Hypothalamus (tissue), 51 donors: ENCODE data around the gene SCP2.
"Not testable (repeated sequence)": the region's sequence is repeated elsewhere in the genome, so short reads cannot be mapped to it uniquely, and the experiment has no call there.

Experiments used
- DNase-seq, 51 donors: peaks; one replicate each; lab custom pipeline; 2025; lab: John Stamatoyannopoulos, UW

SCP2 gene

DNA sequence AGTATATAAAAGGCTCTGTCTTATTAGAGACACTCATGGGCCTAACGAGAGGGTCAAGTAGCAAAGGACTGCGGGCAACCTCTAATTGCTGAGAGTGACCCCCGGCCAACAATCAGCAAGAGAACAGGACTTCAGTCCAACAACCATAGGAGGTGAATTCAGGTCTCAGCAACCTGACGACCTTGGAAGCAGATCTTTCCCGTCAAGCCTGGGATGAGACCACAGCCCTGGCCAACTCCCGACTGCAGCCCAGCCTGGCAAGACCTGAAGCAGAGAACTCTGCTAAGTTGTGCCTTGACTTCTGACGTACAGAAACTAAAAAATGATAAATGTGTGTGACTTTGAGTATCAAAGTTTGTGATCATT lies 11.2 kb upstream of the SCP2 start:
- no peak for DNase-seq

DNA sequence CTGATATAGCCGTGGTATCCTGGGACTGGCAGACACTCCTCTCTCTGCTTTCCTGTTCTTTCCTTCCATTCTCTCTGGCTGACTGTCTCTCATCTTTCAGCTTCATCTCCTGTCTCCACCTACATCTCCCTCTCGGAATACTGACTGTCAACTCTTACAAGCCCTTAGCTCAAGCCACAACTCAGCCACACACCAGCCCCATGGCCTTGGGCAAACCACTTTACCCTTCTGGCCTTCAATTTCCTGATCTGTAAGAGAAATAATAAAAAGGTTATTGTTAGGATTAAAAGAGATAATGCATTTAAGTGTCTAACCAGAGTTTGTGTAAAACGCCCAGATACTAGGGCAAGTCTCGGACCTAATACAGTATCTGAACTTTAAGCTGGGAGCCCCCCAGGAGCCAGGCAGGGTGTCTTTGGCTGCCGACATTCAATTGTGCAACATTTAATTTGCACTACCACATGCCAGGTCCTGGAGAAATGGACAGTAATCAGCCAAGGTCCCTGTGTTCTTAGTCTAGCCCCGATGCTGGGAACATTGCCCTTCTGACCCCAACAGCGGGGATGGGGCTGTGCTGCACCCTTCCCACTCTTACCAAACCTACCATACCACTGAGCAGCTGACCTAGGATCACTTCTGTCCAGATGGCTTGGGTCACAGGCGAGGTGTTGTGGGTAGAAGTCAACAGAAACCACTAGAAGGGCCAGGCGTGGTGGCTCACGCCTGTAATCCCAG lies 10.7 kb upstream of the SCP2 start:
- DNase-seq: no peak

DNA sequence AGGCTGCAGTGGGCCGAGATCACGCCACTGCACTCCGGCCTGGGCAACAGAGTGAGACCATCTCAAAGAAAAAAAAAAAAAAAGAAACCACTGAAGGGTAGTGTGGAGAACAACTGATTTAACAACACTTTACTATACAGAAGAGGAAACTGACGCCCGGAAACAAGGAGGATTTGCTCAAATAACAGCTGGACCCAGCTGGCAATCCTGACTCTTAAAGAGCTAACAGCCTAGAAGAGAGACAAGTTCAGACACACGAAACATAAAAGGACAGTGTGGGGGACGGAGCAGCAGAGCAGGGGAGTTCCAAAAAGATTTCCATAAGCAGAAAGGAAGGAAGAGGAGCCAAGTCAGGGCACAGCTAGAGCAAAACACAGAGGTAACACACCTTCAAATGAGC lies 9.9 kb upstream of the SCP2 start:
- no peak for DNase-seq

DNA sequence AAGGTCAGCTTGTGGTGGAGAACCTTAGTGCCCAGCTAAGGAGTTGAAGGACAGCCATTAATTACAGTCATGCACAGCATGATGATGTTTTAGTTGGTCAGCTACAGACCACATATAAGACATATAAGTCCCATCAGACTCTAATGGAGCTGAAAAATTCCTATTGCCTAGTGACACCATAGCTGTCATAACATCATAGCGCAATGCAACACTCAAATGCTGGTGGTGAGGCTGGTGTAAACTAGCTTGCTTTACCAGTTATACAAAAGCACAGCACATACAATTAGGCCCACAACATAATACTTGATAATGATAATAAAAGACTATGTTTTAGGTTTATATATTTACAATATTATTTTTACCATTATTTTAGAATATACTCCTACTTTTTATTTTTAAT lies 9.5 kb upstream of the SCP2 start:
- no peak for DNase-seq

DNA sequence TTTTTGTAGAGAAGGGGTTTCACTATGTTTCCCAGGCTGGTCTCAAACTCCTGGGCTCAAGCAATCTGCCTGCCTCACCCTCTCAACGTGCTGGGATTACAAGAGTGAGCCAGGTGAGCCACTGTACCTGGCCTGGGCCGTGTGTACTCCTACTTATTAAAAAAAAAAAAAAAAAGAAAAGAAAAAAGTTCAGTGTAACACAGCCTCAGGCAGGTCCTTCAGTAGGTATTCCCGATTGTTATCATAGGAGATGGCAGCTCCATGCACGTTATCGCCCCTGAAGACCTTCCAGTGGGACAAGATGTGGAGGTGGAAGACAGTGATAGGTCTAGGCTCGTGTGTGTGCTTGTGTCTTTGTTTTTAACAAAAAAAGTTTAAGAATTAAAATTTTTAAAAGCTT lies 8.9 kb upstream of the SCP2 start:
- no peak for DNase-seq

DNA sequence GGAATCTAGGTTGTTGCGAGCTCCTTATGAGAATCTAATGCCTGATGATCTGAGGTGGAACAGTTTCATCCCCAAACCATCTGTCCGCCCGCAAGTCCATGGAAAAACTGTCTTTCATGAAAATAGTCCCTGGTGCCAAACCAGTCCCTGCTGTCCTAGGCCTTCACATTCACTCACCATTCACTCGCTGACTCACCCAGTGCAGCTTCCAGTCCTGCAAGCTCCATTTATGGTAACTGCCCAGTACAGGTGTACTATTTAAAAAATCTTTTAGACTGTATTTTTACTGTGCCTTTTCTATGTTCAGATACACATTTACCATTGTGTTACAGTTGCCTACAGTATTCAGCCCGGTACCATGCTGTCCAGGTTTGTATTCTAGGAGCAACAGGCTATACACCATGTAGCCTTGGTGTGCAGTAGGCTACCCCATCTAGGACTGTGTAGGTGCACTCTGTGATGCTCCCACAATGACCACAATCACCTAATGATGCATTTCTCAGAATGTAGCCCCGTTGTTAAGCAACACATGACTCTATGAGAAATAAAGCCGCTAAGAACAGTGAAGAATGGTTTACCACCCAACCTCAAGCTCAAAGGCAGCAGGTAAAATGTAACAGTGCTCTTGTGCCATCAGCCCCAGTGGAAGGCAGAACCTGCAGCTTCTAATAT lies 7.9 kb upstream of the SCP2 start:
- no peak for DNase-seq

DNA sequence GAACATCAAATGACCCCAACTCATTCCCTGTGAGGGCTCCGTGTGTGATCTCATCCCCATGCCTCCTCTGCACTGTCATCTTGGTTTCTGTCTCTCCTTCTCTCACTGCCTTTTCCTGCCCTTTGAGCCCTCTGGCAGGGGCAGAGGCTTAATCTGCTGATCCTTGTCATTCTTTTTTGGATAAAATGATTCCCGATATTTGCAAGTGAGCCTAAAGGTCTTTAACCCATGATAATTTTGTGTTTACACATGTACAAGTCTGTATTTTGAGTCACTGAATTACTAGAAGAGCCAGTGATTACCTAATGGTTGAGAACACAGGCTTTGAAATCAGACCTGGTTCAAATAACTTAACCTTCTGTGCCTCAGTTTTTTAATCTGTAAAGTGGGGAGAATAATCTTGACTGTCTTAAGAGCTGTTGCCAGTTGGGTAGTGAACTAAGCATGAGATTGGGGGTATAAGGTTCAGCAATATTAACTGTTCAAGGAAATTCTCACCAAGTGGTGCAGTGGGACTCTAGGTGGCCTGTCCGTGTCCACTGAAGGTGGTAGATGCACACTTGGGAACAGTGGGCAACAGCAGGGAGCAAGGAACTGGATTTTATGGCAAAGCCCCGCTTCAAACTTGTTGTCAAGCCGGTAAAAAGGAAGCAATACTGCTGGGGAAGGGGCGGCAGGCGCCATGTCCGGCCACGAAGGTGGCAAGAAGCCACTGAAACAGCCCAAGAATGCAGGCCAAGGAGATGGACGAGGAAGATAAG lies 7.2 kb upstream of the SCP2 start:
- no peak for DNase-seq

DNA sequence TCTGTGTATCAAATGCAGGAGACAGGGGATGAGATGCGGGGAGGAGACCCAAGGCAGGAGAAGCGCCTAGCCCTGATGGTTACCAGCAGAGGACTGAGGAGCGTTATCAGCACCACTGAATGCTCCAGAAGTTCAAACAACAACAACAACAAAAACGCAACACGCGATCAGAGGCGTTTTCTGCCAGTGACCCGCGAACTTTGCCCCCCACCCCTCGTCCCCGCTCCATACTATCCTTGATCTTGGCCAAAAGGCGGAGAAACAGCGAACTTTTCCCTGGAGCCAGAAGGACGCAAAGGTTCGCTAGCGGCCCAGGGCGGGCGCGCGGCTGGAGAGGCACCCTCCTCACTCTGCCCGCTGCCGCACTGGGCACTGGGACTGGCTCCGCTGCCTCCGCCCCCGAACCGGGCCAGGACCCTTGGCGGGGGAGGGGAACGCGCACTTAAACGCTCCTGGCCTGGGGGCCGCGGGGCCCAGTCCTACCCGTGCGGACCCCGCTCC lies 6.2 kb upstream of the SCP2 start:
- DNase-seq: peak in 12 of 51 donors; percentile 6 to 32 (median 21)

DNA sequence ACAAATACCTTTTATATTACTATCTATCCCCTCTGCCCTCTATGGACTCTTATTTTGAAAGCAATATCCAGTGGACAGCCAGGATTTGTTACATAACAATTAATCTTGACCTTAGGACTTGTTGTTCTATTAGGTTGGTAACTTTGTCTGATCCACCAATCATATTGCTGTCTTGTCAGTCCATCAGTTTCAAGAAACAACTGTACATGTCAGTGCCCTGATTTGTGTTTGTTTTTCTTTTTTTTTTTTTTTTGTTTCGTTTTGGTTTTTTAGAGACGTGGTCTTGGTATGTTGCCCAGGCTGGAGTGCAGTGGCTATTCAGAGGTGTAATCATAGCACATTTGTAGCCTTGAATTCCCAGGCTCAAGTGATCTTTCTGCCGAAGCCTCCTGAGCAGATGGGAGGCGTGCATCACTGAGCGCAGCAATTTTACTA lies 1.5 kb upstream of the SCP2 start:
- peak in 1 of 51 donors; percentile 22 for DNase-seq

DNA sequence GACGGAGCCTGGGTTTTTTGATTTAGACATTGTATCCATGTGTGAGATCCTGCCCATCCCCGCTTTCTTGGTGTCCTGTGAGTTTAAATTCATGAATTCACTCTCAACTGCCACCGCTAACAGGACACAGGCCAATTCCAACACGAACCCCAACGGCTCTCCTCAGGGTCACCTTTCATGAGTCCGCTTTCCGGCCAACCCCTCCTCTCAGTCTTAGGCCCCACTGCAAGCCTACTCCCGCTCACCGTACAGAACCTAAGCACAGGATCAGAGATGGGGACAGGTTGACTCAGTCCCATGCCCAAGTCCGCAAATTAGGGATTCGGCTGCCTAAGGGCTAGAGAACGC lies 238 bp upstream of the SCP2 start:
- DNase-seq: no peak

DNA sequence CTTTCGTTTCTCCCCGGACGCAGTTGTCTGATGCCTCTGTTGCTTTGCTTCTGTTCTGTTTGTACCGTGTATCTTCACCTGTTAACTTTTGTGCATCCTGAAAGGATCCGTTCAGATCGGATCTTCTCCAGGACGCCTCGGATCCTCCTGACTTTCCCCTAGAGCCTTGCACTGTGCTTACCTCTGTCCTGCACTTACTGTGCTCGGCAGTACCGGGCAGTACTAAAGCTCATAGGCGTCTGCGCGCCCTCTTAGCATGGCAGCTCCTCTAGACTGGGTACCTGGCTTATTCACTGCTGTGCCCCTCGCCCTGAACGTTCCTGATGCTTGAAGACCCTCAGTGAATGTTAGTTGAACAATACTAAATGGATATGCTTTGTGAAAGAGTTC lies 934 bp downstream of the SCP2 start:
- DNase-seq: peak in 7 of 51 donors; percentile 9 to 44 (median 28)

DNA sequence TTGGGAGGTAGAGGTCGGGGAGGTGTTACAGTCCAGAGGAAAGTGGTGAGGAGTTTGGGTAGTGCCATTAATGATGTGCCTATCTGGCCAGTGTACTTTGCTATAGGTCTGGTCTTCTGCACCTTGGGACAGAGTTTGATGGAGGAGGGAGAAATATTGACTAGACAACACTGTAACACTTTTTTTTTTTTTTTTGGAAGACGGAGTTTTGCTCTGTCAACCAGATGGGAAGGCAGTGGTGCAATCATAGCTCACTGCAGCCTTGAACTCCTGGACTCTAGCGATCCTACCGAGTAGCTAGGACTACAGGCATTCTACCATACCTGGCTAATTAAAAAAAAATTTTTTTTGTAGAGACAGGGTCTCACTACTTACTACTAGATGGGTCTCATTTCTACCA lies 1.9 kb downstream of the SCP2 start:
- no peak for DNase-seq

DNA sequence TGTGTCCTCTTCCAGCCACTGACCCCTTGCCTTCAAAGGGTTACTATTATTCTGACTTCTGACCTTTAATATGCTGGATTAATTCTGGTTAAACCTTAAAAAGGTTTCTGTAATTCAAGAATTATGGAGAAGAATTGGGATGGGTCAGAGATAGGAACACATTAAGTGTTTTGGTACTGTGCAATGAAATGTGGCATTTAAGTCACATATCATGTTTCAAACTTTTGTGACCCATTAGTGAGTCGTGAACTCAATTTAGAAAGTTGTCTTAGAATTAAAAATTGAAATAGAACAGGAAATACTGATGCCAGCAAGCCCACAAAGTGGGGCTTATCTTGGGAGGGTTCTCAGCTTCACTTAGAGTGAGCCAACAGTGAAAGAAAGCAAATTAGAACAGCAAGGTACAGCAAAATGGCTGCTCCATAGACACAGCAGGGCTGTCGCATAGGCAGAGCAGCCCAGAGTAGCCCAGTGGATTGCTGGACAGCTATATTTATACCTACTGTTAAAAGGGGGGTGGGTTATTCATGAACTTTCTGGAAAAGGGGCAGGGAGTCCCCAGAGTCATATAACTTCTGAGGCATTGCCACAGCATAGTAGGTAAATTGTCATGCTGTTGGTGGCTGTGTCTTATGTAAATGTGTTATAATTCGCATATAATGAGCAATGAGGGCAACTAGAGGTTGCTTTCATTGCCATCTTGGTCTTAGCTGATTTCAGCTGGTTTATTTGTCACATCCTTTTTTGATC lies 10.5 kb downstream of the SCP2 start:
- no peak for DNase-seq

DNA sequence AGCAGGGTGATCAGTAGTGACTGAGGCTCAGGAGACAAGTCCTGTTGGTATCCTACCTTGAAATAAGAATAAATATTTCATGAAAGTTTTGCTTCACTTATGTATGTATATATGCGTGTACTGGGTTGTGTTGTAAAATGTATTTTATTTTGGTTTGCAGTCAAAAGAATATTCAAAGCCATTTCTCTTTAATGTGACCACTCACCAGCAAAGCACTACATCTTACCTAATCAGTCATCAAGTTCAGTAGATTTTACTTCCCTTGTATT lies 11.0 kb downstream of the SCP2 start:
- no peak for DNase-seq

DNA sequence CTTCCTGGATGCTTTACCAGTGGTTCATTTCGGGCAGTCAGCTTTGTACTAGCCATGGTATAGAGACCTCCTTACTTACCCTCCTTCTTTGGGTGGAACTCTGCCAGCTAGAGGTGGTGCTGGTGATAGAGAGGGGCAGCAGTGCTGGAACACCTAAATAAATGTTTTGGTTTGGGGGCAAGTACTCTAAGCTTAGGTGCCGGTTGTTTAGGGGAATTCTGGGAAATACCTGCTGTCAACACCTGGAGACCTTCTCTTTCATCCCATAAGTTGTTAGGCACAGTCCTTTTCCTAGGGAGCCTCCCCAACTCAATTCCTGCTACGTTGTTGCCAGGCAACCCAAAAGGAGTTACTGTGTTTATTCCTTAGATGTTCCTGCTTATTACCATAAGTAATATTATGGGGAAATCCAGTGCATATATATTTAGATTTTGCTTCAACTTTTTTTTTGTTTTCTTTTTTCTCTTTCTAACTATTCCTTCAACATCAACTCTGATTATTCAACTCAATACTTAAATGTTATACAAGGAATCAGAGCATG lies 16.9 kb downstream of the SCP2 start:
- no peak for DNase-seq

DNA sequence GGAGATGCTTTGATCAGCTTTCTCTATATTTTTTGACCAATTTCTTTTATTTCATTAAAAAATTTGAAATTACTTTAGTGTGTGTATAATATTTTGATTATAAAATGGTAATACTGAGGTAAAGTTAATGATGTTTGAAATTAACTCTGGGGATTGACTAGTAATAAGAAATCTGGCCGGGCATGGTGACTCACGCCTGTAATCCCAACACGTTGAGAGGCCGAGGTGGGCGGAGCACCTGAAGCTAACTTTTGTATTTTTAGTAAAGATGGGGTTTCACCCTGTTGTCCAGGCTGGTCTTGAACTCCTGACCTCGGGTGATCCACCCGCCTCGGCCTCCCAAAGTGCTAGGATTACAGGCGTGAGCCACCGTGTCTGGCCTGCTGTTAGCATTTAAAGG lies 17.5 kb downstream of the SCP2 start:
- DNase-seq: no peak

DNA sequence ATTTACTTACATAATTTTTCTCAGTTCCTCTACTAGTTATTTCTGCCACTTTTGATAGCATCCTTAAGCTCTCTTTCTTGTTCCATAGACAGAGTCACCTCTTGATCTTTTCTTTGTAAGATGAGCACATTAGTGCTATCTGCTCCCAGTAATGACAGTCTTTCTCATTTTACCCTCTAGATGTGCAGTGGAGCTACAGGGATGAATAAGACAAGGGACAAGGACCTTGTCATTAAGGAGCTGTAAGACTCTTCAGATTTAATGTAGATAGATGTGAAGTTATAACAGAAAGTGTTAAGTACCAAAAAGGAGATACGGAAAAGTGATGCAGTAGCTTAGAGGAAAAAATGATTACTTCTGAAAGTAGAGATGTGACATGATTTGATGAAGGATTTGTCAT lies 20.4 kb downstream of the SCP2 start:
- DNase-seq: no peak

DNA sequence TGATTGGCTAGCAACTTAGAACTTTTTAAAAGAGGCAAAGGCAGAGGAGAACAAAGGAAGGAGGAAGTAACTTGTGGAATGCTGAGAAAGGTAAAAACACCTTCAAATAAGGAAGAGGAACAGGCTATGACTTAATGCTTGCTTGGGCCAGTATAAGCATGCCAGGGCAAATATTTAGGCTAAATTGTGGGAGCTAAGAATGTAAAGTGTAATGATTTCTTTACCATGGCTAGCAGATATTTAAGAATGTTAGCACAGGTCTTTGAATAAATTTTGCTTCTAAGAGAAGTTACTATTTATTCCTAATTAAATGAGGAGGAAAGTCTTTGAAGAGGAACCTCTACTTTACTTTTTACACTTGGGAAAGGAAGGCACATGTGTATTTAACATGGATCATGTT lies 22.5 kb downstream of the SCP2 start:
- not testable (repeated sequence) for DNase-seq

DNA sequence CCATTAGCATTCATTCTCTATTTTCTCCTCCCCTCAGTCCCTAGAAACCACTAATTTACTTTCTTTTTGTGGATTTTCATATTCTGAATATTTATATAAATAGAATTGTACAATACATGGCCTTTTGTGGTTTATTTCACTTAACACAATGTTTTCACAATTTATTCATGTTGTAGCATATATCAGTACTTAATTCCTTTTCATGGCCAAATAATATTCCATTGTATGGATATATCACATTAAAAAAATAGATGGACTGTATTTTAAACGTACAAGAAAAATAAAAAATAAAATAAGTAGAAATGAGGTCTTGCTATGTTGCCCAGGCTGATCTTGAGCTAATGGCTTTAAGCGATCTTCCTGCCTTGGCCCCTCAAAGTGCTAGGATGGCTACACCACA lies 25.0 kb downstream of the SCP2 start:
- no peak for DNase-seq

DNA sequence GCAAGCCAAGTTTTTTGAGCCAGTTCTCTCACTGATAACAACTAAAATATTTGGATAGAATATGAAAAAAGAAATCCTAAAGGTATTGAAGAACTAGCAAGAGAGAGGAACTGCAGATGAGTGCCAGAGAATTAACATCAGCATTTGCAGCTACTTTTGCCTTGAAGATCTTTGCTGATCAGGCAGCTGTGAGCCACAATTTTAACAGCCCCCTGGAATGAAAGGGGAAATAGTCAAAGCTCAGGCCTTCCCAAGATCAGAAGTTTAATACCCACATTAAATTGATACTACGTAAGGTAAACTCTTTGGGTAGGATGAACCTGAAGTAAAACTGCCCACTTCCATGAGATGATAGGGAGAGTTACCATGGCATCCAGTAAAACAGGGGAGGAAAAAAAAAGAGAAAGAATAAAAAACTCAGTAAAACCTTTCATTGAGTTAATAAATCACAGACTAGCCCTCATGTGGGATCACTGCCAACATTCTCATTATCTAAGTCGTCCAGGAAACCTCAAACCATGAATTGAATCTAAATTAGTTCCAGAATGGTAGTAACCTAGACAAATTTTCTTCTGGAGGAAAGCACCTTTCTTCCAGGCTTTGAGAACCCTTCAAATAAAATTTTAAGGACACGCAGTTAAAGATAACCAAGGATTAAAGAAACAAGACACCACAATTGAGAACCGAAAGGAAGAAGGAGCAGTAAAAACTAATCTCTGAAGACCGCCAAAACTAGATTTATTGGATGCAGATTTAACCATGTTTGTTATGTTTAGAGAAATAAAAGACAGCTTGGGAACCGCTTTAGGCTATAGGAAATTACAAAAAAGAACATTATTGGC lies 28.3 kb downstream of the SCP2 start:
- DNase-seq: no peak
